ENCODE data around the gene ADGRV1. TPM values are rescaled to one million over a fixed set of nuclear protein-coding genes. Genes with fewer than 3 reads are reported as not detected.

ADGRV1 gene
- total RNA-seq, 4 donors from 2014 or later, result 1.9 to 11.3 TPM; not detected in 2

- no peaks in the 10 kb centered on the region for H3K4me1 ChIP-seq
- TF ChIP-seq, protein P1, sequence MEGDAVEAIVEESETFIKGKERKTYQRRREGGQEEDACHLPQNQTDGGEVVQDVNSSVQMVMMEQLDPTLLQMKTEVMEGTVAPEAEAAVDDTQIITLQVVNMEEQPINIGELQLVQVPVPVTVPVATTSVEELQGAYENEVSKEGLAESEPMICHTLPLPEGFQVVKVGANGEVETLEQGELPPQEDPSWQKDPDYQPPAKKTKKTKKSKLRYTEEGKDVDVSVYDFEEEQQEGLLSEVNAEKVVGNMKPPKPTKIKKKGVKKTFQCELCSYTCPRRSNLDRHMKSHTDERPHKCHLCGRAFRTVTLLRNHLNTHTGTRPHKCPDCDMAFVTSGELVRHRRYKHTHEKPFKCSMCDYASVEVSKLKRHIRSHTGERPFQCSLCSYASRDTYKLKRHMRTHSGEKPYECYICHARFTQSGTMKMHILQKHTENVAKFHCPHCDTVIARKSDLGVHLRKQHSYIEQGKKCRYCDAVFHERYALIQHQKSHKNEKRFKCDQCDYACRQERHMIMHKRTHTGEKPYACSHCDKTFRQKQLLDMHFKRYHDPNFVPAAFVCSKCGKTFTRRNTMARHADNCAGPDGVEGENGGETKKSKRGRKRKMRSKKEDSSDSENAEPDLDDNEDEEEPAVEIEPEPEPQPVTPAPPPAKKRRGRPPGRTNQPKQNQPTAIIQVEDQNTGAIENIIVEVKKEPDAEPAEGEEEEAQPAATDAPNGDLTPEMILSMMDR (IDR thresholded peaks at IDR 0.05), result no peak
- TF ChIP-seq POLR2A (IDR thresholded peaks at IDR 0.05), result no peak
These were observed 400.7 kb downstream of the ADGRV1 start for GRCh38 chr5:90959262-90959661.

DNA sequence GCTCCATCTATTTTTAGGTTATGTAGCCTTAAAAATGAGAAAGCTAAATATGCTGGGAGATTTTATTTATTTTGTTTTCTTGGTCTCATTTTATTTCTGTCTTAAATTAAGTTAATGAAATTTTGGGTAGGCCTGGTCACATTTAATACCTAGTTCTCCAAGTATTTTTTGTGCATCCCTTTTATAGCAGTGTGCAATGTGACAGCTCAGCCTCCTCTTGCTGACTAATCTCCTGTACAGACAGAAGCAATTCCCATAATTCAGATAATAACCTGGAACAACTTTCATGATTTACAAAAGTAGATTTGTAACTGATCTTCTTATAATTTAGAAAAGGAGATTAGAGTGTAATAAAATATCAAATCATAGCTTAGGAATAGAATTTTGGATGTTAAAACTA lies 403.9 kb downstream of the ADGRV1 start:
- intact Hi-C loops (cut with DNase I; ENCODE audit: low total_unique reads), result no loop called here
- no peak for DNase-seq
- H3K9me3 ChIP-seq, result no peaks in the 10 kb centered on the region
- no peak overlapping the region for H3K4me3 ChIP-seq
- no peak overlapping the region for H3K27ac ChIP-seq
- H3K27me3 ChIP-seq, result no peaks in the 10 kb centered on the region
- TF ChIP-seq, protein P1 (IDR thresholded peaks at IDR 0.05), result no peak
- no peak for TF ChIP-seq POLR2A (IDR thresholded peaks at IDR 0.05)
- H3K4me1 ChIP-seq, result no peaks in the 10 kb centered on the region
- H3K36me3 ChIP-seq, result no peaks in the 10 kb centered on the region

More at GRCh38 chr5:90959262-90959661, 400.7 kb downstream of the ADGRV1 start:
- H3K4me3 ChIP-seq, result no peak overlapping the region
- no peaks in the 10 kb centered on the region for H3K27me3 ChIP-seq
- no peak overlapping the region for H3K27ac ChIP-seq
- no peaks in the 10 kb centered on the region for H3K36me3 ChIP-seq
- no peak for DNase-seq
- intact Hi-C loops (cut with DNase I; ENCODE audit: low total_unique reads), result no loop called here
- H3K9me3 ChIP-seq, result no peaks in the 10 kb centered on the region

GRCh38 chr5:90965110-90965685 lies 406.6 kb downstream of the ADGRV1 start:
- intact Hi-C loops (cut with DNase I; ENCODE audit: low total_unique reads), result no loop called here
- Histone ChIP-seq H3K9me3 (no peaks in the 10 kb centered on the region), H3K27ac (no peak overlapping the region), H3K36me3 (no peaks in the 10 kb centered on the region), H3K4me1 (no peaks in the 10 kb centered on the region), H3K27me3 (no peaks in the 10 kb centered on the region), H3K4me3 (no peak overlapping the region)
- no peak for TF ChIP-seq POLR2A (IDR thresholded peaks at IDR 0.05)
- TF ChIP-seq, protein P1 (IDR thresholded peaks at IDR 0.05), result no peak
- DNase-seq, result no peak

DNA sequence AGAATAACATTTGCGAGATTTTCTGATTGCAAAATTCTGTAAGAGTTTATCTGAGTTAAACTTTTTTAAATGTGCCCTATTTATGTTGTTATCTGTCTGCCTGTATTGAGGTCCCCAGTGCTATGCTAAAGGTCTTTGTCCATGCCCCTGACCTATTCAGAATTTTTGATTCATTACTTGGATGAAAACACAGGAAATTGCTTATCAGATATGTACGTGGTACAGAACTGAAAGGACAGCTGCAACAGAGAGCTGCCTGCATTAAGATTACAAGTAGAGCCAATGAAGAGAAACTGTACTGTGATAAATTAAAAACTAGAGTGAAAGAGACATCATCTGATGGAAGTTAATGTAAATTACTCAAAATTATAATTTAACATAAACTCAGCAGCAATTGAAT lies 408.8 kb downstream of the ADGRV1 start:
- no peak for DNase-seq
- TF ChIP-seq, protein P1 (IDR thresholded peaks at IDR 0.05), result no peak
- TF ChIP-seq POLR2A (IDR thresholded peaks at IDR 0.05), result no peak
- H3K4me1 ChIP-seq, result no peaks in the 10 kb centered on the region
- H3K27ac ChIP-seq, result peak overlapping the region in 1 of 2 donors; percentile 46
- no peaks in the 10 kb centered on the region for H3K9me3 ChIP-seq
- no peak overlapping the region for H3K4me3 ChIP-seq
- H3K27me3 ChIP-seq, result no peaks in the 10 kb centered on the region
- intact Hi-C loops (cut with DNase I; ENCODE audit: low total_unique reads), result no loop called here
- no peaks in the 10 kb centered on the region for H3K36me3 ChIP-seq

DNA sequence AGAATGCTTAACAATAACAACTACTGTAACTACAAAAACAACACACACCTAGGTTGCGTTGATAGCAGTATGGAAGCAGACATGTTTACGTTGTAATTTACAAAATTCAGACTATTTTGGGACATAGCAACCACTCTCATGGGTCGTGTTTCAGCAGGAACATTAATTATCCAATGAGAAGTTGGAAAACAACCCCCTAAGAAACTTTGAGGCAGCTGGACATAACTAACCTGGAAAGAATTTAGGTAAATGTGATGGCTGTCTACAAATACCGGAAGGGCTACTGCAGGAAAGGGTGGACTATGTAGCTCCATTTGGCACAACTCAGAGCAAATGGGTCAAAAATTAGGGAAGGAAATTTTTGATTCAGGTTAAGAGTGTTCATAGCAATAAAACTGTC lies 409.3 kb downstream of the ADGRV1 start:
- Histone ChIP-seq H3K27me3 (no peaks in the 10 kb centered on the region), H3K9me3 (no peaks in the 10 kb centered on the region), H3K27ac (peak overlapping the region in 1 of 2 donors; percentile 46), H3K4me3 (no peak overlapping the region), H3K4me1 (no peaks in the 10 kb centered on the region), H3K36me3 (no peaks in the 10 kb centered on the region)
- no peak for DNase-seq
- TF ChIP-seq, protein P1 (IDR thresholded peaks at IDR 0.05), result no peak
- no peak for TF ChIP-seq POLR2A (IDR thresholded peaks at IDR 0.05)
- intact Hi-C loops (cut with DNase I; ENCODE audit: low total_unique reads), result no loop called here
